Measurements from ENCODE around the gene TMC5.

GRCh38 chr16:19482291-19482690 lies 64.6 kb downstream of the TMC5 start:
- TF ChIP-seq CTCF (IDR thresholded peaks at IDR 0.05) = no peak
- no peak for TF ChIP-seq ZFX (IDR thresholded peaks at IDR 0.05; ENCODE audit: borderline replicate concordance)

Measured in 22Rv1 (cell line).